ENCODE data around the gene MACF1.
"Not testable (repeated sequence)": the region's sequence is repeated elsewhere in the genome, so short reads cannot be mapped to it uniquely, and the experiment has no call there.

The MACF1 gene

DNA sequence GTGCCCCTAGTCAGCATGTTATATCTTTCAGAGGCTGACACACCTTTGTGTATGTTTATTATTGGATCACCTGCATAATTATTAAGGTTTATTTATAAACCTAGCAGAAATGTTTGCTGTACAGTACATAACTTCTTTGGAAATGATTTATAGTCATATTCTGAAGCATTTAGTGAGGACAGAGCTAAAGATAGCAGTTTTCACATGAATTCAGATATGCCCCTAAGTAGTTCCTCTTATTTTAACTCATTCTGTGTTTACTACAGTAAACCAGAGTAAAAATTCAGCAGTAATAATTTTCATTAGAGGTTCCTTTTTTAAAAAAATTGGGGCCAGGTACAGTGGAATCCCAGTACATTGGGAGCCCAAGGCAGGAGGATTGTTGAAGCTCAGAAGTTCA lies 265.5 kb downstream of the MACF1 start:
- Histone ChIP-seq H2AFZ (ENCODE audit: low read depth) (no peak overlapping the region), H3K9ac (no peak overlapping the region), H3K4me2 (no peak overlapping the region), H3K27me3 (ENCODE audit: insufficient read depth, low read depth) (no peaks in the 10 kb centered on the region), H3K4me1 (ENCODE audit: low read depth, poor library complexity, severe bottlenecking) (no peaks in the 10 kb centered on the region), H3K27ac (no peak overlapping the region), H3K36me3 (ENCODE audit: insufficient read depth) (no peaks in the 10 kb centered on the region), H4K20me1 (ENCODE audit: insufficient read depth) (no peaks in the 10 kb centered on the region), H3K4me3 (IDR thresholded peaks at IDR 0.05; ENCODE audit: insufficient read depth, low read depth, low read length) (no peak overlapping the region), H3K79me2 (ENCODE audit: insufficient read depth, low read depth) (no peaks in the 10 kb centered on the region)
- TF ChIP-seq, protein P1, sequence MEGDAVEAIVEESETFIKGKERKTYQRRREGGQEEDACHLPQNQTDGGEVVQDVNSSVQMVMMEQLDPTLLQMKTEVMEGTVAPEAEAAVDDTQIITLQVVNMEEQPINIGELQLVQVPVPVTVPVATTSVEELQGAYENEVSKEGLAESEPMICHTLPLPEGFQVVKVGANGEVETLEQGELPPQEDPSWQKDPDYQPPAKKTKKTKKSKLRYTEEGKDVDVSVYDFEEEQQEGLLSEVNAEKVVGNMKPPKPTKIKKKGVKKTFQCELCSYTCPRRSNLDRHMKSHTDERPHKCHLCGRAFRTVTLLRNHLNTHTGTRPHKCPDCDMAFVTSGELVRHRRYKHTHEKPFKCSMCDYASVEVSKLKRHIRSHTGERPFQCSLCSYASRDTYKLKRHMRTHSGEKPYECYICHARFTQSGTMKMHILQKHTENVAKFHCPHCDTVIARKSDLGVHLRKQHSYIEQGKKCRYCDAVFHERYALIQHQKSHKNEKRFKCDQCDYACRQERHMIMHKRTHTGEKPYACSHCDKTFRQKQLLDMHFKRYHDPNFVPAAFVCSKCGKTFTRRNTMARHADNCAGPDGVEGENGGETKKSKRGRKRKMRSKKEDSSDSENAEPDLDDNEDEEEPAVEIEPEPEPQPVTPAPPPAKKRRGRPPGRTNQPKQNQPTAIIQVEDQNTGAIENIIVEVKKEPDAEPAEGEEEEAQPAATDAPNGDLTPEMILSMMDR (conservative IDR thresholded peaks at IDR 0.05; ENCODE audit: low read depth, low read length) = no peak

DNA sequence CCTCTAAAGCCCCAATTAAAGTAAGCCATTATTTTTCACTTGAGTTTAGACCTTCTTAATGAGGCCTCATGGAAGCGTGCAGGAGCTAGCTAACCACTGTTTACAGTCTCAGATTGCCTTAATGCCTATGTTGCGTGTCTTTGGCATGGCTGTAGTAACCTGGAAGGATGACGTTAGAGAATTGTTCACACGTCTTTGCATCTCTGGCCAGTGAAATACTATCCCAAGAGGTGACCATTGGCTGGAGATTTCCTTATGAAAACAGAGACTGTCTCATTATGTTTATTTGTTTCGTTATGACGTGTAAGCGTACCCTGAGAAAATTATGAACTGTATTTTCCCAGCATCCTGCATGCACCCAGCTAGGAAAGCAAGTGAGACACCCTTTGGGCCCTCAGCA lies 268.3 kb downstream of the MACF1 start:
- no peak overlapping the region for H2AFZ ChIP-seq (ENCODE audit: low read depth)
- H3K4me1 ChIP-seq (ENCODE audit: low read depth, poor library complexity, severe bottlenecking) = no peaks in the 10 kb centered on the region
- H3K36me3 ChIP-seq (ENCODE audit: insufficient read depth) = no peaks in the 10 kb centered on the region
- no peak overlapping the region for H3K9ac ChIP-seq
- no peak overlapping the region for H3K4me2 ChIP-seq
- no peak overlapping the region for H3K27ac ChIP-seq
- TF ChIP-seq, protein P1 (conservative IDR thresholded peaks at IDR 0.05; ENCODE audit: low read depth, low read length) = no peak
- no peaks in the 10 kb centered on the region for H3K27me3 ChIP-seq (ENCODE audit: insufficient read depth, low read depth)
- H3K4me3 ChIP-seq (IDR thresholded peaks at IDR 0.05; ENCODE audit: insufficient read depth, low read depth, low read length) = no peak overlapping the region
- H4K20me1 ChIP-seq (ENCODE audit: insufficient read depth) = no peaks in the 10 kb centered on the region
- no peaks in the 10 kb centered on the region for H3K79me2 ChIP-seq (ENCODE audit: insufficient read depth, low read depth)

DNA sequence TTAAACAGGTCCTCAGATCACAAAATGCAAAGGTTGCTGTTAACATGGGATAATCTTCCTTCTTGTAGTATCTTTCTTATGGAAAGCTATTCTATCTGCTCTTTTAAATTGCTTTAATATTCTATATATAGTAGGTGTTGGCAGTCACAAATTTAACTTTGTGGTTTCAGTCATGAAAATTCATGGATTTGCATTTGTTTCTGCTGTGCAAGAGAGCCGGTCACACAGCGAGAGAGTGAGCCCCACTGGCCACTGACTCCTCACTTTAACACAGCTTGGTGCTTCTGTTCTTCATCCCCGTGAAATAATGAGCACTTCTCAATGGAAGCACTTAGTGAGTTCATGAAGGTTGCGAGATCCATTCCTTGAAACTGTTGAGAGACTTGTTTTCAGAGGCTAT lies 268.8 kb downstream of the MACF1 start:
- H4K20me1 ChIP-seq (ENCODE audit: insufficient read depth) = no peaks in the 10 kb centered on the region
- H3K9ac ChIP-seq = no peak overlapping the region
- TF ChIP-seq, protein P1 (conservative IDR thresholded peaks at IDR 0.05; ENCODE audit: low read depth, low read length) = no peak
- H2AFZ ChIP-seq (ENCODE audit: low read depth) = no peak overlapping the region
- H3K79me2 ChIP-seq (ENCODE audit: insufficient read depth, low read depth) = no peaks in the 10 kb centered on the region
- no peak overlapping the region for H3K27ac ChIP-seq
- H3K4me1 ChIP-seq (ENCODE audit: low read depth, poor library complexity, severe bottlenecking) = no peaks in the 10 kb centered on the region
- no peaks in the 10 kb centered on the region for H3K27me3 ChIP-seq (ENCODE audit: insufficient read depth, low read depth)
- H3K4me3 ChIP-seq (IDR thresholded peaks at IDR 0.05; ENCODE audit: insufficient read depth, low read depth, low read length) = no peak overlapping the region
- no peak overlapping the region for H3K4me2 ChIP-seq
- H3K36me3 ChIP-seq (ENCODE audit: insufficient read depth) = no peaks in the 10 kb centered on the region

DNA sequence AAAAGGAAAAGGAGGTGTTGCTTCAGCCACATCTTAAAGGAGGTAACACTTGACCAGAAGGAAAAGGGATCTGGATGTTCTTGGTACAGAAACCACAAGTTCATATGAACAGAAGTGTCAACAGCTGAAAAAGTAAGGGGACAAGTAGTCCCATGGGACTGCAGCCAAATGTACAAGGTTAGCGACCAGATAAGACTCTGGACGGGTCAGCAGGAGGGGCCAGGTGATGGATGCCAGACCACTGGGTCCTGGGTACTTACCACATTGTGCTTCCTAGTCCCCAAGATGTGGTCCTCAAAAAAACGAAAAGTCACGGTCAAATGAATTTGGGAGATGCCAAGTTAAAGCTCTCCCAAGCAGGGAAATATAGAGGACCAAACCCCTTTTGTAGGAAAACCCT lies 270.3 kb downstream of the MACF1 start:
- H2AFZ ChIP-seq (ENCODE audit: low read depth) = no peak overlapping the region
- no peak overlapping the region for H3K4me2 ChIP-seq
- H4K20me1 ChIP-seq (ENCODE audit: insufficient read depth) = no peaks in the 10 kb centered on the region
- no peaks in the 10 kb centered on the region for H3K36me3 ChIP-seq (ENCODE audit: insufficient read depth)
- no peaks in the 10 kb centered on the region for H3K27me3 ChIP-seq (ENCODE audit: insufficient read depth, low read depth)
- TF ChIP-seq, protein P1 (conservative IDR thresholded peaks at IDR 0.05; ENCODE audit: low read depth, low read length) = no peak
- H3K4me1 ChIP-seq (ENCODE audit: low read depth, poor library complexity, severe bottlenecking) = no peaks in the 10 kb centered on the region
- H3K4me3 ChIP-seq (IDR thresholded peaks at IDR 0.05; ENCODE audit: insufficient read depth, low read depth, low read length) = no peak overlapping the region
- H3K27ac ChIP-seq = no peak overlapping the region
- no peaks in the 10 kb centered on the region for H3K79me2 ChIP-seq (ENCODE audit: insufficient read depth, low read depth)
- no peak overlapping the region for H3K9ac ChIP-seq

DNA sequence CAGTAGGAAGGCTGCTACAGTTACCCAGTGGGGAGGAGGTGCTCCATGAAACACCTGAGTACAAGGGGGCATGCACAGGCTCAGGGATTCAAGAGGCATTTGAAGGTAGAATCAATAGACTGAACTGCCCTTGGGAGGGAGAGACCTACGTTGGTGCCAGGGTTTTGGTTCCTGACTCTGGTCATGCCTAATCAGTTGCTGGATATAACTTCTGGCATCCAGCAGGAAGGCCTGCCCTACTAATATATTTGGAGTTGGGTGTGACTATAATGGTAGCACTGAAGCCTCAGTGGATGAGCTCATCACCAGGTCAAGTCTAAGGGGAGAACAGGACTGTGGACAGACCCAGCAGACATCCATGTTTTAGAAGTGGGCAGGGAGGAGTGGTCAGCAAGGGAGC lies 271.1 kb downstream of the MACF1 start:
- H3K4me2 ChIP-seq; H4K20me1 ChIP-seq (ENCODE audit: insufficient read depth); H3K36me3 ChIP-seq (ENCODE audit: insufficient read depth); H3K4me1 ChIP-seq (ENCODE audit: low read depth, poor library complexity, severe bottlenecking); H3K27me3 ChIP-seq (ENCODE audit: insufficient read depth, low read depth); H3K79me2 ChIP-seq (ENCODE audit: insufficient read depth, low read depth); H3K9ac ChIP-seq; H3K27ac ChIP-seq; H3K4me3 ChIP-seq (IDR thresholded peaks at IDR 0.05; ENCODE audit: insufficient read depth, low read depth, low read length); H2AFZ ChIP-seq (ENCODE audit: low read depth): not testable (repeated sequence)

All from KMS-11 (cell line).